Measurements from ENCODE around the gene MANBA.

The MANBA gene

GRCh38 chr4:102693262-102693850 lies 67.4 kb downstream of the MANBA start:
- TF ChIP-seq REST (IDR thresholded peaks at IDR 0.05; ENCODE audit: insufficient read depth in 1 of 2, low read depth in 2 of 2, low read length in 2 of 2) (no peak), FOXP2 (optimal IDR thresholded peaks at IDR 0.05; ENCODE audit: borderline replicate concordance, extremely low read depth, extremely low read length, insufficient read depth) (no peak), SIN3A (IDR thresholded peaks at IDR 0.05; ENCODE audit: borderline replicate concordance, insufficient read depth, low read length) (no peak), TAF1 (IDR thresholded peaks at IDR 0.05; ENCODE audit: borderline replicate concordance, insufficient read depth, low read length) (no peak), POLR2AphosphoS5 (IDR thresholded peaks at IDR 0.05; ENCODE audit: low read depth, low read length) (no peak)

- TF ChIP-seq REST (IDR thresholded peaks at IDR 0.05; ENCODE audit: insufficient read depth in 1 of 2, low read depth in 2 of 2, low read length in 2 of 2) (no peak), TAF1 (IDR thresholded peaks at IDR 0.05; ENCODE audit: borderline replicate concordance, insufficient read depth, low read length) (no peak), FOXP2 (optimal IDR thresholded peaks at IDR 0.05; ENCODE audit: borderline replicate concordance, extremely low read depth, extremely low read length, insufficient read depth) (no peak), SIN3A (IDR thresholded peaks at IDR 0.05; ENCODE audit: borderline replicate concordance, insufficient read depth, low read length) (no peak), POLR2AphosphoS5 (IDR thresholded peaks at IDR 0.05; ENCODE audit: low read depth, low read length) (no peak)
Observed at GRCh38 chr4:102692474-102692873, 68.3 kb downstream of the MANBA start.

GRCh38 chr4:102687982-102688433 lies 72.8 kb downstream of the MANBA start:
- TF ChIP-seq REST (IDR thresholded peaks at IDR 0.05; ENCODE audit: insufficient read depth in 1 of 2, low read depth in 2 of 2, low read length in 2 of 2) (no peak), SIN3A (IDR thresholded peaks at IDR 0.05; ENCODE audit: borderline replicate concordance, insufficient read depth, low read length) (no peak), TAF1 (IDR thresholded peaks at IDR 0.05; ENCODE audit: borderline replicate concordance, insufficient read depth, low read length) (no peak), POLR2AphosphoS5 (IDR thresholded peaks at IDR 0.05; ENCODE audit: low read depth, low read length) (no peak), FOXP2 (optimal IDR thresholded peaks at IDR 0.05; ENCODE audit: borderline replicate concordance, extremely low read depth, extremely low read length, insufficient read depth) (no peak)

- TF ChIP-seq POLR2AphosphoS5 (IDR thresholded peaks at IDR 0.05; ENCODE audit: low read depth, low read length), result no peak
- TF ChIP-seq SIN3A (IDR thresholded peaks at IDR 0.05; ENCODE audit: borderline replicate concordance, insufficient read depth, low read length), result no peak
- TF ChIP-seq FOXP2 (optimal IDR thresholded peaks at IDR 0.05; ENCODE audit: borderline replicate concordance, extremely low read depth, extremely low read length, insufficient read depth), result no peak
- no peak for TF ChIP-seq TAF1 (IDR thresholded peaks at IDR 0.05; ENCODE audit: borderline replicate concordance, insufficient read depth, low read length)
- TF ChIP-seq REST (IDR thresholded peaks at IDR 0.05; ENCODE audit: insufficient read depth in 1 of 2, low read depth in 2 of 2, low read length in 2 of 2), result no peak
Observed at GRCh38 chr4:102687373-102687981, 73.3 kb downstream of the MANBA start.

Measured in PFSK-1 (cell line).